ENCODE results near the gene RPL11.
A peak's percentile ranks its signal among the peaks of the same experiment; 100 is the strongest.

Gene RPL11

DNA sequence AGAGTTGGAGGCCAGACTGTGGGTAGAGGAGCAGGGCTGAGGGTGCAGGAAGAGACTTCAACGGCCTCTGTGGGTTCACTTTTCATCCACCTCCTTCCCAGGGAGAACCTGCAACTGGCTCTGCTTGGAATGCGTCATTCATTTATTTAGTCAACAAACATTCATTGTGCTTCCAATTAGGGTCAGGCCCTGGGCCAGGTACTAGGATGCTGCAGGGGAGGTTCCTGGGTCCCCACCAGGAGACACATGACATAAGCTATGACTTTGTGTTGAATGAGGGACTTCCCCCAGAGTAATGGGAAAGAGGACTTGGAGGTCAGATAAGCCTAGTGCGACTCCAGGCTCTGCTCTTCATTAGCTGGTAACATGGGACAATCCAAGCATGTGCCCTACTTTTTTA is 46.3 kb upstream of the RPL11 start:
- peaks cover 8% of the 10 kb centered on the region for H3K79me2 ChIP-seq (ENCODE audit: control insufficient read depth, low read length)
- H3K9me3 ChIP-seq (ENCODE audit: control insufficient read depth, insufficient read depth, low read length) = no peaks in the 10 kb centered on the region
- H3F3A ChIP-seq (ENCODE audit: control insufficient read depth, insufficient read depth) = peaks cover 26% of the 10 kb centered on the region
- TF ChIP-seq EZH2phosphoT487 (IDR thresholded peaks at IDR 0.05; ENCODE audit: borderline replicate concordance, low read length) = no peak
- TF ChIP-seq, protein P1, sequence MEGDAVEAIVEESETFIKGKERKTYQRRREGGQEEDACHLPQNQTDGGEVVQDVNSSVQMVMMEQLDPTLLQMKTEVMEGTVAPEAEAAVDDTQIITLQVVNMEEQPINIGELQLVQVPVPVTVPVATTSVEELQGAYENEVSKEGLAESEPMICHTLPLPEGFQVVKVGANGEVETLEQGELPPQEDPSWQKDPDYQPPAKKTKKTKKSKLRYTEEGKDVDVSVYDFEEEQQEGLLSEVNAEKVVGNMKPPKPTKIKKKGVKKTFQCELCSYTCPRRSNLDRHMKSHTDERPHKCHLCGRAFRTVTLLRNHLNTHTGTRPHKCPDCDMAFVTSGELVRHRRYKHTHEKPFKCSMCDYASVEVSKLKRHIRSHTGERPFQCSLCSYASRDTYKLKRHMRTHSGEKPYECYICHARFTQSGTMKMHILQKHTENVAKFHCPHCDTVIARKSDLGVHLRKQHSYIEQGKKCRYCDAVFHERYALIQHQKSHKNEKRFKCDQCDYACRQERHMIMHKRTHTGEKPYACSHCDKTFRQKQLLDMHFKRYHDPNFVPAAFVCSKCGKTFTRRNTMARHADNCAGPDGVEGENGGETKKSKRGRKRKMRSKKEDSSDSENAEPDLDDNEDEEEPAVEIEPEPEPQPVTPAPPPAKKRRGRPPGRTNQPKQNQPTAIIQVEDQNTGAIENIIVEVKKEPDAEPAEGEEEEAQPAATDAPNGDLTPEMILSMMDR (IDR thresholded peaks at IDR 0.05; ENCODE audit: low read depth, low read length, poor library complexity, severe bottlenecking) = no peak
- peaks cover 78% of the 10 kb centered on the region for H3K4me1 ChIP-seq (ENCODE audit: control insufficient read depth, low read length)
- no peak overlapping the region for H3K4me2 ChIP-seq (ENCODE audit: low read length)
- H3K9me2 ChIP-seq (replicated peaks; ENCODE audit: control insufficient read depth, low read length) = no peaks in the 10 kb centered on the region
- H3K36me3 ChIP-seq (ENCODE audit: control insufficient read depth, low read length) = no peaks in the 10 kb centered on the region
- no peak overlapping the region for H3K27ac ChIP-seq (ENCODE audit: low read depth, low read length)
- no peak overlapping the region for H3K4me3 ChIP-seq (ENCODE audit: low read length)
- no peaks in the 10 kb centered on the region for H4K20me1 ChIP-seq (ENCODE audit: control insufficient read depth, insufficient read depth, low read depth, low read length)
- H3K27me3 ChIP-seq (ENCODE audit: control insufficient read depth, low read length) = no peaks in the 10 kb centered on the region

DNA sequence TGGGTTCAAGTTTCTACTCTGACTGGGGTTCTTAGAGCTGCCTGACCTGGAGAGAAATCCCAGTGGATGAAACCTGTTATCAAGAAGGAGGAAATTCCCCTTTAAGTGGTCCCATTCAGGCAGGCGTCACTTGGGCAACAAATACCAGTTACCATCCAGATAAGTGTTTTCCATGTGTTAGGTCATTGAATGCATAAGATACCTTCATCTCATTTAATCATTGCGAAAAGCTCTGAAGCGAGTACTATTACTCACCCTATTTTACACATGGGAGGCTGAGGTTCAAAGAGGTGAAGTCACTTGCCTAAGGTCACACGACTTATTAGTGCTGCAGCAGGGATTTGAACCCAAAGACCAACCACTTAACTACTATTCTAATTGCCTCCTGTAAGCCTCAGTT is 45.5 kb upstream of the RPL11 start:
- H3K27me3 ChIP-seq (ENCODE audit: control insufficient read depth, low read length) = no peaks in the 10 kb centered on the region
- H3K4me1 ChIP-seq (ENCODE audit: control insufficient read depth, low read length) = peaks cover 78% of the 10 kb centered on the region
- H3K36me3 ChIP-seq (ENCODE audit: control insufficient read depth, low read length) = no peaks in the 10 kb centered on the region
- TF ChIP-seq, protein P1 (IDR thresholded peaks at IDR 0.05; ENCODE audit: low read depth, low read length, poor library complexity, severe bottlenecking) = no peak
- no peak for TF ChIP-seq EZH2phosphoT487 (IDR thresholded peaks at IDR 0.05; ENCODE audit: borderline replicate concordance, low read length)
- H4K20me1 ChIP-seq (ENCODE audit: control insufficient read depth, insufficient read depth, low read depth, low read length) = no peaks in the 10 kb centered on the region
- no peaks in the 10 kb centered on the region for H3K9me3 ChIP-seq (ENCODE audit: control insufficient read depth, insufficient read depth, low read length)
- no peak overlapping the region for H3K4me3 ChIP-seq (ENCODE audit: low read length)
- H3K9me2 ChIP-seq (replicated peaks; ENCODE audit: control insufficient read depth, low read length) = no peaks in the 10 kb centered on the region
- H3F3A ChIP-seq (ENCODE audit: control insufficient read depth, insufficient read depth) = peaks cover 23% of the 10 kb centered on the region
- H3K27ac ChIP-seq (ENCODE audit: low read depth, low read length) = peak overlapping the region; percentile 89; the same call in 1 of the 2 replicates
- no peak overlapping the region for H3K4me2 ChIP-seq (ENCODE audit: low read length)
- H3K79me2 ChIP-seq (ENCODE audit: control insufficient read depth, low read length) = peaks cover 16% of the 10 kb centered on the region

DNA sequence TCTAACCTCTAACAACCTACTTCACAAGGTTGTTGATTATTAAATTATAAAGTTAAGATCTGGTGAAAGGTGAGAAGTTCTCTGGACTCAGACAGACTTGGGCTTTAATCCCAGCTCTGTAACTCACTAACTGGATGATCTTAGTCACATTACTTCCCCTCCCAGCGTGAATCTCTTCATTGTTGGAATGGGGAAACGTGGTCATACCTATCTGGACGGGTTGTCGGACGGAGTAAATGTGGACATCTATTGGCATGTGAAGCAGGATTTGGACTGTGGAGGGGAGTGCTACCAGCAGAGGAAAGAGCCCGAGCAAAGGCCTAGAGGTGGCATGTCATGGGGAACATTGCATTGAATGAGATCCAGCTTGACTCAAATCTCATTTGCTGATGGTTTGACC is 45.1 kb upstream of the RPL11 start:
- peaks cover 81% of the 10 kb centered on the region for H3K4me1 ChIP-seq (ENCODE audit: control insufficient read depth, low read length)
- peak overlapping the region; percentile 54 for H3K4me2 ChIP-seq (ENCODE audit: low read length)
- H3K36me3 ChIP-seq (ENCODE audit: control insufficient read depth, low read length) = no peaks in the 10 kb centered on the region
- H3K9me2 ChIP-seq (replicated peaks; ENCODE audit: control insufficient read depth, low read length) = no peaks in the 10 kb centered on the region
- no peak overlapping the region for H3K4me3 ChIP-seq (ENCODE audit: low read length)
- H4K20me1 ChIP-seq (ENCODE audit: control insufficient read depth, insufficient read depth, low read depth, low read length) = no peaks in the 10 kb centered on the region
- peaks cover 22% of the 10 kb centered on the region for H3F3A ChIP-seq (ENCODE audit: control insufficient read depth, insufficient read depth)
- TF ChIP-seq, protein P1 (IDR thresholded peaks at IDR 0.05; ENCODE audit: low read depth, low read length, poor library complexity, severe bottlenecking) = no peak
- TF ChIP-seq EZH2phosphoT487 (IDR thresholded peaks at IDR 0.05; ENCODE audit: borderline replicate concordance, low read length) = no peak
- no peaks in the 10 kb centered on the region for H3K27me3 ChIP-seq (ENCODE audit: control insufficient read depth, low read length)
- peak overlapping the region; percentile 89 for H3K27ac ChIP-seq (ENCODE audit: low read depth, low read length)
- H3K9me3 ChIP-seq (ENCODE audit: control insufficient read depth, insufficient read depth, low read length) = no peaks in the 10 kb centered on the region
- H3K79me2 ChIP-seq (ENCODE audit: control insufficient read depth, low read length) = peaks cover 20% of the 10 kb centered on the region

All from DOHH2 (cell line).